ENCODE results near the gene FOXL2NB.

DNA sequence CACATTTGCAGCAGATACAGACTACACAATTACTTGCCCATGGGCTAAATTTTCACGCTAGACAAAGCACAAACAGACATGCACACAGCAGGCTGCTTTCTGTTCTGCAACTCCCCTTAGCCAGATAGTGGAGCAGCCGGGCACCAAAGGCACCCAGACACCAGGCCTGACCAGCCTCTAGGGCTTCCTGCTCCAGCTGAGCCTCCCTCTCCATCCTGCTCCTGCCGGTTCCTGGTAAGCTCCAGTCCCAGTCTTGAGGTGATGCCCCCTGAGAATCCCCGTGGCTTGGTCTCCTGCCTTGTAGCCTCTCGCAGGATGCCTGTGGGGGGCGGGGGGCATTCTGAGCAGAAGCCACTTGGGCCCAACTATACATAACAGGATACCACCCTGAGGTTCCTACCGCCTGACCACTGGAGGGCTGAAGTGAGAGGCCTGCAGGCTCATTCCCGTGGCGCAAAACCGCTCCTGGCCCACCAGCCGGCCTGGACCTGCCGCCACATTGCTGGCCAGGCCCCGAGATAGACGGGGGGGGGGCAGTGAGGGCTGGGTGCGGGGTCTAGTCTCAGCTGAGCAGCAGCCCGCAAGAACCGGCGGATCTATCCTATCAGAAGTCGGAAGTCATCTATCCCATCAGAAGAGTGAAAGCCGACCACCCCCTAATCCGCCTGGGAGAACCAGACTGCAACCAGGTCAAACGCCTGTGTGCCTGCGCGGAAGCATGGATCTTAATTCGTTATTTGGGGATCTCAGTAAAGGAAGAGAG is 4.0 kb upstream of the FOXL2NB start:
- no peak for TF ChIP-seq TCF7L2 (IDR thresholded peaks at IDR 0.05; ENCODE audit: low read depth, low read length)
- TF ChIP-seq, protein P1, sequence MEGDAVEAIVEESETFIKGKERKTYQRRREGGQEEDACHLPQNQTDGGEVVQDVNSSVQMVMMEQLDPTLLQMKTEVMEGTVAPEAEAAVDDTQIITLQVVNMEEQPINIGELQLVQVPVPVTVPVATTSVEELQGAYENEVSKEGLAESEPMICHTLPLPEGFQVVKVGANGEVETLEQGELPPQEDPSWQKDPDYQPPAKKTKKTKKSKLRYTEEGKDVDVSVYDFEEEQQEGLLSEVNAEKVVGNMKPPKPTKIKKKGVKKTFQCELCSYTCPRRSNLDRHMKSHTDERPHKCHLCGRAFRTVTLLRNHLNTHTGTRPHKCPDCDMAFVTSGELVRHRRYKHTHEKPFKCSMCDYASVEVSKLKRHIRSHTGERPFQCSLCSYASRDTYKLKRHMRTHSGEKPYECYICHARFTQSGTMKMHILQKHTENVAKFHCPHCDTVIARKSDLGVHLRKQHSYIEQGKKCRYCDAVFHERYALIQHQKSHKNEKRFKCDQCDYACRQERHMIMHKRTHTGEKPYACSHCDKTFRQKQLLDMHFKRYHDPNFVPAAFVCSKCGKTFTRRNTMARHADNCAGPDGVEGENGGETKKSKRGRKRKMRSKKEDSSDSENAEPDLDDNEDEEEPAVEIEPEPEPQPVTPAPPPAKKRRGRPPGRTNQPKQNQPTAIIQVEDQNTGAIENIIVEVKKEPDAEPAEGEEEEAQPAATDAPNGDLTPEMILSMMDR (IDR thresholded peaks at IDR 0.05), result peak; percentile 41
- TF ChIP-seq, protein P2, sequence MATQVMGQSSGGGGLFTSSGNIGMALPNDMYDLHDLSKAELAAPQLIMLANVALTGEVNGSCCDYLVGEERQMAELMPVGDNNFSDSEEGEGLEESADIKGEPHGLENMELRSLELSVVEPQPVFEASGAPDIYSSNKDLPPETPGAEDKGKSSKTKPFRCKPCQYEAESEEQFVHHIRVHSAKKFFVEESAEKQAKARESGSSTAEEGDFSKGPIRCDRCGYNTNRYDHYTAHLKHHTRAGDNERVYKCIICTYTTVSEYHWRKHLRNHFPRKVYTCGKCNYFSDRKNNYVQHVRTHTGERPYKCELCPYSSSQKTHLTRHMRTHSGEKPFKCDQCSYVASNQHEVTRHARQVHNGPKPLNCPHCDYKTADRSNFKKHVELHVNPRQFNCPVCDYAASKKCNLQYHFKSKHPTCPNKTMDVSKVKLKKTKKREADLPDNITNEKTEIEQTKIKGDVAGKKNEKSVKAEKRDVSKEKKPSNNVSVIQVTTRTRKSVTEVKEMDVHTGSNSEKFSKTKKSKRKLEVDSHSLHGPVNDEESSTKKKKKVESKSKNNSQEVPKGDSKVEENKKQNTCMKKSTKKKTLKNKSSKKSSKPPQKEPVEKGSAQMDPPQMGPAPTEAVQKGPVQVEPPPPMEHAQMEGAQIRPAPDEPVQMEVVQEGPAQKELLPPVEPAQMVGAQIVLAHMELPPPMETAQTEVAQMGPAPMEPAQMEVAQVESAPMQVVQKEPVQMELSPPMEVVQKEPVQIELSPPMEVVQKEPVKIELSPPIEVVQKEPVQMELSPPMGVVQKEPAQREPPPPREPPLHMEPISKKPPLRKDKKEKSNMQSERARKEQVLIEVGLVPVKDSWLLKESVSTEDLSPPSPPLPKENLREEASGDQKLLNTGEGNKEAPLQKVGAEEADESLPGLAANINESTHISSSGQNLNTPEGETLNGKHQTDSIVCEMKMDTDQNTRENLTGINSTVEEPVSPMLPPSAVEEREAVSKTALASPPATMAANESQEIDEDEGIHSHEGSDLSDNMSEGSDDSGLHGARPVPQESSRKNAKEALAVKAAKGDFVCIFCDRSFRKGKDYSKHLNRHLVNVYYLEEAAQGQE (IDR thresholded peaks at IDR 0.05; ENCODE audit: insufficient read depth in 1 of 2, low read depth in 2 of 2, low read length in 1 of 2), result no peak

All from Panc1 (cell line).